Esophagus squamous epithelium (tissue), 5 donors: ENCODE data around the gene POGK. TPM values are rescaled to one million over a fixed set of nuclear protein-coding genes. Genes with fewer than 3 reads are reported as not detected.

Experiments
- DNase-seq: peaks from one replicate; lab custom pipeline; 2025; lab: John Stamatoyannopoulos, UW
- H3K27ac ChIP-seq, 4 donors: fragments of 200-600 bp; sonication (generic); one replicate each; pipeline ENCODE4 v1.5.1; 2016 to 2019; ENCODE audit warnings: mild to moderate bottlenecking in 1 of 4
- H3K27me3 ChIP-seq, 4 donors: fragments of 200-600 bp; sonication (generic); 1 replicate in 3 of 4; 2 replicates in 1 of 4; pipeline versions ENCODE4 v1.5.1 to v1.6.0; 2017 to 2021; ENCODE audit warnings: antibody characterized with exemption in 1 of 4
- H3K36me3 ChIP-seq, 3 donors: fragments of 200-600 bp; sonication (generic); one replicate each; pipeline ENCODE4 v1.5.1; 2016 to 2019
- H3K4me1 ChIP-seq, 3 donors: fragments of 200-600 bp; sonication (generic); one replicate each; pipeline ENCODE4 v1.5.1; 2017 to 2019
- H3K4me3 ChIP-seq, 4 donors: fragments of 200-600 bp; sonication (generic); 1 replicate in 3 of 4; 2 replicates in 1 of 4; pipeline ENCODE4 v1.5.1; 2016 to 2019; ENCODE audit warnings: mild to moderate bottlenecking in 2 of 4, moderate library complexity in 1 of 4
- H3K9me3 ChIP-seq, 3 donors: fragments of 200-600 bp; sonication (generic); one replicate each; pipeline ENCODE4 v1.5.1; 2016 to 2019
- CTCF ChIP-seq, 6 experiments: fragments of 450-650 bp in 4 of 6; fragments of 200-600 bp in 2 of 6; sonication (generic) in 2 of 6; IDR thresholded peaks; one replicate each; pipeline ENCODE4 v1.5.1; 2016 to 2019; ENCODE audit warnings: antibody characterized with exemption in 6 of 6, mild to moderate bottlenecking in 4 of 6, moderate library complexity in 4 of 6
- POLR2A ChIP-seq, 4 donors: fragments of 450-650 bp; IDR thresholded peaks; one replicate each; pipeline ENCODE4 v1.6.1; 2017; ENCODE audit warnings: antibody characterized with exemption in 4 of 4, mild to moderate bottlenecking in 4 of 4, moderate library complexity in 3 of 4
- WGBS, 2 donors: methylation state at CpG; one replicate each; pipeline ENCODE4 v1.1.5; 2018; 5-methylcytosine and 5-hydroxymethylcytosine counted together
- intact Hi-C: fragments of 100-400 bp; cut with DNase I; formaldehyde crosslinking; loops from one replicate; pipeline ENCODE4 v1.15.0; 2022
- total RNA-seq, 4 donors: library from RNA; depleted of rRNA; stranded (reverse); fragments of >200 nt; gene quantifications; one replicate each; pipeline ENCODE4 v1.1.0, GENCODE V29; 2016
- donor health status: DM: yes; HTN: yes; CAD: no.

POGK gene
- total RNA-seq, 4 donors from 2014 or later = 18.7 to 34.1 (median 25.3) TPM

- WGBS, 2 donors = 82 to 86% methylated on average over 3 of the region's 3 CpGs
These were observed 45.7 kb downstream of the POGK start for GRCh38 chr1:166884971-166885370.

DNA sequence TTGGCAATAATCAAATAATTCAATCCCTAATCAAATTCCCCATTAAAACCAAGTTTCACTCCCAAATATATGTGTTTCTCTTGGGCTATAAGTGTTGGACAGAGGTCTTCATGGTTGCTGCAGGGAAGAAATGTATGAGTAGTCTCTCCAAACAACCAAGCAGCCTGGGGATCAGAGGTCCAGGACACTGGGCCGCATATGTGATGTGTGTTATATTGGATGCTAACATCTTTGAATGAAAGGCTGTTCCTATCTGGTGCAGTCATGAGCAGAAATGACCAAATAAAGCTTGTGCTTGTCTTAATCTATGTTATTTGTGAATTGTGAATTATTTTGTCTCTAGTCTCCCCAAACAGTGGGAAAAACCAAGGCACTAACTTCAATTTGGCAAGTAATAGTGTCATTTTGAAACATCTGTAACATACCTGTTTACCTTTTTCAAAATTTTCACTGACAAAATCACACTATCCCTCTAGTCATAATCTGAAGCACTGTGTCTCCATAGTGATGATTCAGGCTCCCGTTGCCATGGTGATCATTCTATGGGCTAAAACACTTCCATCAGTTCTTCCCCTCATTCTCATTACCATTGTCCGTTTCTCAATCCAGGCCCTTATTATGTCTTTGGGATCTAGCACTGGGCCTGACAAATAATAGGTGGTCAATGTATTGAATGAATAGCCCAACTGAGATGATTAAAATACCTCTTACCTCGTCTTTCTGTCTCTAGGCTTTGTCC, 49.3 kb downstream of the POGK start:
- no peaks in the 10 kb centered on the region for H3K9me3 ChIP-seq
- peaks cover 0 to 8% (median 3%) of the 10 kb centered on the region in 3 donors for H3K4me1 ChIP-seq
- TF ChIP-seq CTCF (IDR thresholded peaks at IDR 0.05) = no peak
- TF ChIP-seq POLR2A (IDR thresholded peaks at IDR 0.05) = no peak
- whole genome bisulfite sequencing, 2 donors = 78 to 84% methylated on average over 4 of the region's 4 CpGs
- H3K27ac ChIP-seq = no peak overlapping the region
- intact Hi-C loops = no loop called here
- no peak for DNase-seq
- H3K27me3 ChIP-seq = peaks cover 0 to 29% (median 4%) of the 10 kb centered on the region in 4 donors
- no peak overlapping the region for H3K4me3 ChIP-seq
- H3K36me3 ChIP-seq = no peaks in the 10 kb centered on the region

More at GRCh38 chr1:166884971-166885370, 45.7 kb downstream of the POGK start:
- intact Hi-C loops = no loop called here
- Histone ChIP-seq H3K36me3 (no peaks in the 10 kb centered on the region), H3K4me3 (no peak overlapping the region), H3K4me1 (peaks cover 0 to 8% (median 3%) of the 10 kb centered on the region in 3 donors), H3K27ac (no peak overlapping the region), H3K27me3 (peaks cover 0 to 39% (median 4%) of the 10 kb centered on the region in 4 donors), H3K9me3 (no peaks in the 10 kb centered on the region)
- no peak for DNase-seq
- TF ChIP-seq POLR2A (IDR thresholded peaks at IDR 0.05) (no peak), CTCF (IDR thresholded peaks at IDR 0.05) (no peak)

- no peak for DNase-seq
- Histone ChIP-seq H3K36me3 (no peaks in the 10 kb centered on the region), H3K4me3 (no peak overlapping the region), H3K9me3 (no peaks in the 10 kb centered on the region), H3K27ac (no peak overlapping the region), H3K27me3 (peaks cover 0 to 17% (median 0%) of the 10 kb centered on the region in 4 donors), H3K4me1 (no peaks in the 10 kb centered on the region)
- TF ChIP-seq CTCF (IDR thresholded peaks at IDR 0.05) (no peak), POLR2A (IDR thresholded peaks at IDR 0.05) (no peak)
- intact Hi-C loops = no loop called here
These were observed 50.5 kb downstream of the POGK start for GRCh38 chr1:166889776-166890175.

- Histone ChIP-seq H3K27me3 (peaks cover 0 to 7% (median 0%) of the 10 kb centered on the region in 4 donors), H3K36me3 (no peaks in the 10 kb centered on the region), H3K9me3 (no peaks in the 10 kb centered on the region), H3K4me3 (no peak overlapping the region), H3K27ac (no peak overlapping the region), H3K4me1 (no peaks in the 10 kb centered on the region)
- WGBS, 2 donors = 67 to 78% methylated on average over 4 of the region's 4 CpGs
- intact Hi-C loops = no loop called here
- DNase-seq = no peak
- TF ChIP-seq POLR2A (IDR thresholded peaks at IDR 0.05) = no peak
- no peak for TF ChIP-seq CTCF (IDR thresholded peaks at IDR 0.05)
These were observed 56.5 kb downstream of the POGK start for GRCh38 chr1:166895766-166896165.

GRCh38 chr1:166899769-166900168, 60.5 kb downstream of the POGK start:
- TF ChIP-seq POLR2A (IDR thresholded peaks at IDR 0.05) (no peak), CTCF (IDR thresholded peaks at IDR 0.05) (no peak)
- H3K27me3 ChIP-seq = peaks cover 0 to 3% (median 0%) of the 10 kb centered on the region in 4 donors
- intact Hi-C loops = no loop called here
- H3K36me3 ChIP-seq = no peaks in the 10 kb centered on the region
- H3K9me3 ChIP-seq = no peaks in the 10 kb centered on the region
- H3K4me1 ChIP-seq = peaks cover 0 to 12% (median 0%) of the 10 kb centered on the region in 3 donors
- H3K27ac ChIP-seq = no peak overlapping the region
- H3K4me3 ChIP-seq = no peak overlapping the region
- DNase-seq = no peak
